Inflammatory macrophage treated with lipopolysaccharide for 4 hours (primary cell): ENCODE results near the gene HTR3D.
"Not testable (repeated sequence)": the region's sequence is repeated elsewhere in the genome, so short reads cannot be mapped to it uniquely, and the experiment has no call there.

Experiments used
- DNase-seq: peaks from one replicate; pipeline ENCODE4 v3.0.0-alpha.2; 2020

The HTR3D gene

GRCh38 chr3:184071142-184071541 lies 39.6 kb downstream of the HTR3D start:
- DNase-seq: not testable (repeated sequence)

GRCh38 chr3:184073621-184074020 lies 42.1 kb downstream of the HTR3D start:
- DNase-seq: no peak

- DNase-seq: no peak
These were observed 44.4 kb downstream of the HTR3D start for GRCh38 chr3:184075901-184076300.

- DNase-seq: no peak
These were observed 46.3 kb downstream of the HTR3D start for GRCh38 chr3:184077881-184078280.

- no peak for DNase-seq
These were observed 47.3 kb downstream of the HTR3D start for GRCh38 chr3:184078851-184079250.

- no peak for DNase-seq
These were observed 49.7 kb downstream of the HTR3D start for GRCh38 chr3:184081116-184081830.

GRCh38 chr3:184082034-184082433 lies 50.5 kb downstream of the HTR3D start:
- DNase-seq: no peak

GRCh38 chr3:184082465-184082864 lies 50.9 kb downstream of the HTR3D start:
- DNase-seq: no peak

GRCh38 chr3:184085389-184085852 lies 53.9 kb downstream of the HTR3D start:
- peak; percentile 8 for DNase-seq
